Lower leg skin (tissue), 4 donors: ENCODE measurements around the gene LIMK1. TPM values are rescaled to one million over a fixed set of nuclear protein-coding genes. Genes with fewer than 3 reads are reported as not detected.

Source experiments
- DNase-seq, 2 donors: peaks; one replicate each; pipeline ENCODE4 v3.0.0-alpha.2; 2019; ENCODE audit warnings: low spot score in 2 of 2
- H3K4me3 ChIP-seq: fragments of 200-600 bp; sonication (generic); 2 replicates; pipeline ENCODE4 v1.5.1; 2017; ENCODE audit warnings: mild to moderate bottlenecking, low read depth; ENCODE audit not compliant: poor library complexity, severe bottlenecking
- CTCF ChIP-seq, 3 donors: fragments of 450-650 bp; IDR thresholded peaks; one replicate each; pipeline ENCODE4 v1.5.1; 2016; ENCODE audit warnings: antibody characterized with exemption in 3 of 3, mild to moderate bottlenecking in 3 of 3, moderate library complexity in 2 of 3
- POLR2A ChIP-seq, 2 donors: fragments of 450-650 bp; IDR thresholded peaks; one replicate each; pipeline ENCODE4 v1.6.1; 2016 to 2017; ENCODE audit warnings: antibody characterized with exemption in 2 of 2, mild to moderate bottlenecking in 1 of 2, moderate library complexity in 1 of 2
- WGBS, 2 donors: methylation state at CpG; one replicate each; pipeline ENCODE4 v1.1.5; 2018; 5-methylcytosine and 5-hydroxymethylcytosine counted together
- intact Hi-C: fragments of 100-400 bp; cut with DNase I; formaldehyde crosslinking; loops from one replicate; pipeline ENCODE4 v1.15.0; 2023; ENCODE audit warnings: low total_unique reads
- total RNA-seq, 4 donors: library from RNA; depleted of rRNA; stranded (reverse); fragments of >200 nt; gene quantifications; one replicate each; pipeline ENCODE4 v1.1.0, GENCODE V29; 2016

LIMK1 gene
- 10 to 100 TPM in 3 of 4 donors, 1 to 10 TPM in 1; 7.7 to 19.5 (median 14.6) TPM for total RNA-seq

GRCh38 chr7:74083117-74083876 lies at the start of gene LIMK1:
Gene LIMK1, plus strand, starts transcription at chr7:74083804. Its CDS starts 187 bp downstream, at chr7:74083991.
- intact Hi-C loops: no loop called here
- TF ChIP-seq POLR2A (IDR thresholded peaks at IDR 0.05) (no peak), CTCF (IDR thresholded peaks at IDR 0.05) (no peak)
- peak within 1 kb of the TSS; percentile 42 for H3K4me3 ChIP-seq
- WGBS, 2 donors: 10 to 21% methylated on average over 16 to 62 of the region's 71 CpGs
- peak; percentile 53 to 95 for DNase-seq

- no peak overlapping the region for H3K4me3 ChIP-seq
- TF ChIP-seq CTCF (IDR thresholded peaks at IDR 0.05) (no peak), POLR2A (IDR thresholded peaks at IDR 0.05) (no peak)
- intact Hi-C loops: no loop called here
- DNase-seq: no peak
- WGBS, 2 donors: 66 to 72% methylated on average over 8 of the region's 8 CpGs
These were observed 46.0 kb upstream of the LIMK1 start for GRCh38 chr7:74037609-74038008.

- 60 to 64% methylated on average over 16 of the region's 16 CpGs for WGBS, 2 donors
- H3K4me3 ChIP-seq: no peak overlapping the region
- TF ChIP-seq CTCF (IDR thresholded peaks at IDR 0.05) (no peak), POLR2A (IDR thresholded peaks at IDR 0.05) (no peak)
- no peak for DNase-seq
- intact Hi-C loops: no loop called here
These were observed 45.2 kb upstream of the LIMK1 start for GRCh38 chr7:74038194-74038961.

GRCh38 chr7:74039337-74039736 lies 44.3 kb upstream of the LIMK1 start:
- H3K4me3 ChIP-seq: no peak overlapping the region
- intact Hi-C loops: no loop called here
- DNase-seq: no peak
- WGBS, 2 donors: 38 to 51% methylated on average over 7 to 10 of the region's 11 CpGs
- TF ChIP-seq POLR2A (IDR thresholded peaks at IDR 0.05): no peak
- TF ChIP-seq CTCF (IDR thresholded peaks at IDR 0.05): no peak

- intact Hi-C loops: no loop called here
- TF ChIP-seq CTCF (IDR thresholded peaks at IDR 0.05): no peak
- TF ChIP-seq POLR2A (IDR thresholded peaks at IDR 0.05): no peak
- H3K4me3 ChIP-seq: no peak overlapping the region
- no peak for DNase-seq
- WGBS, 2 donors: 50 to 55% methylated on average over 13 of the region's 13 CpGs
These were observed 43.4 kb upstream of the LIMK1 start for GRCh38 chr7:74040101-74040790.
